HG02973 (cell line): ENCODE measurements around the gene CFAP410.

Experiments
- ATAC-seq: cut with Tn5 transposase; IDR thresholded peaks from one replicate; pipeline ENCODE4 v1.9.1; 2021; ENCODE audit warnings: moderate library complexity; ENCODE audit not compliant: unreplicated experiment

The CFAP410 gene

GRCh38 chr21:44338971-44339910 lies at the start of gene CFAP410:
CFAP410 (minus strand) TSS chr21:44339390; CDS start chr21:44339194, 196 bp downstream.
- peak; percentile 77 for ATAC-seq

GRCh38 chr21:44384968-44385367 lies 45.8 kb upstream of the CFAP410 start:
- ATAC-seq: no peak

GRCh38 chr21:44383216-44383615 lies 44.0 kb upstream of the CFAP410 start:
- ATAC-seq: no peak

- no peak for ATAC-seq
Observed at GRCh38 chr21:44382536-44382935, 43.3 kb upstream of the CFAP410 start.

- no peak for ATAC-seq
Observed at GRCh38 chr21:44381874-44382273, 42.7 kb upstream of the CFAP410 start.

- ATAC-seq: no peak
Observed at GRCh38 chr21:44380876-44381275, 41.7 kb upstream of the CFAP410 start.

GRCh38 chr21:44379991-44380865 lies 41.0 kb upstream of the CFAP410 start:
- no peak for ATAC-seq

- no peak for ATAC-seq
Observed at GRCh38 chr21:44379515-44379848, 40.3 kb upstream of the CFAP410 start.

- ATAC-seq: no peak
Observed at GRCh38 chr21:44378646-44379514, 39.7 kb upstream of the CFAP410 start.

- no peak for ATAC-seq
Observed at GRCh38 chr21:44377922-44378645, 38.9 kb upstream of the CFAP410 start.

- no peak for ATAC-seq
Observed at GRCh38 chr21:44377201-44377921, 38.2 kb upstream of the CFAP410 start.

- ATAC-seq: no peak
Observed at GRCh38 chr21:44376606-44377005, 37.4 kb upstream of the CFAP410 start.

GRCh38 chr21:44375761-44376241 lies 36.6 kb upstream of the CFAP410 start:
- no peak for ATAC-seq

- ATAC-seq: no peak
Observed at GRCh38 chr21:44375281-44375651, 36.1 kb upstream of the CFAP410 start.

GRCh38 chr21:44374601-44375280 lies 35.6 kb upstream of the CFAP410 start:
- ATAC-seq: no peak

- ATAC-seq: no peak
Observed at GRCh38 chr21:44372616-44373015, 33.4 kb upstream of the CFAP410 start.

- no peak for ATAC-seq
Observed at GRCh38 chr21:44371596-44371995, 32.4 kb upstream of the CFAP410 start.

GRCh38 chr21:44370786-44371410 lies 31.7 kb upstream of the CFAP410 start:
- no peak for ATAC-seq
